ENCODE data around the gene FAM216A.
"Not testable (repeated sequence)": the region's sequence is repeated elsewhere in the genome, so short reads cannot be mapped to it uniquely, and the experiment has no call there.

The FAM216A gene

GRCh38 chr12:110458756-110459155, 9.9 kb upstream of the FAM216A start:
- H3K9me3 ChIP-seq (ENCODE audit: insufficient read depth, low read depth, low read length) = no peaks in the 10 kb centered on the region
- H3K27me3 ChIP-seq (ENCODE audit: insufficient read depth, low read length, poor library complexity, severe bottlenecking) = no peaks in the 10 kb centered on the region
- TF ChIP-seq CTCF (conservative IDR thresholded peaks at IDR 0.05; ENCODE audit: low read length) (no peak), EZH2phosphoT487 (IDR thresholded peaks at IDR 0.05; ENCODE audit: borderline replicate concordance) (no peak)
- H2AFZ ChIP-seq (ENCODE audit: low read length) = no peak overlapping the region
- no peaks in the 10 kb centered on the region for H3K4me1 ChIP-seq (ENCODE audit: insufficient read depth, low read length, poor library complexity, severe bottlenecking)
- H3K4me3 ChIP-seq (ENCODE audit: low read length, poor library complexity, severe bottlenecking) = no peak overlapping the region
- no peaks in the 10 kb centered on the region for H3K9me2 ChIP-seq (replicated peaks; ENCODE audit: low read depth, low read length)
- peaks cover 16% of the 10 kb centered on the region; the same call in 1 of the 2 replicates for H3K79me2 ChIP-seq (ENCODE audit: insufficient read depth, low read length)
- no peaks in the 10 kb centered on the region for H3F3A ChIP-seq (ENCODE audit: low read depth)
- peaks cover 52% of the 10 kb centered on the region; the same call in 1 of the 2 replicates for H3K36me3 ChIP-seq (ENCODE audit: insufficient read depth, low read length)
- no peaks in the 10 kb centered on the region for H4K20me1 ChIP-seq (ENCODE audit: insufficient read depth, low read length, poor library complexity, severe bottlenecking)
- H3K9ac ChIP-seq (ENCODE audit: low read depth, low read length, poor library complexity, severe bottlenecking) = no peak overlapping the region
- H3K4me2 ChIP-seq (ENCODE audit: low read depth, low read length, poor library complexity, severe bottlenecking) = no peak overlapping the region

GRCh38 chr12:110461189-110461588, 7.5 kb upstream of the FAM216A start:
- not testable (repeated sequence) for H2AFZ ChIP-seq (ENCODE audit: low read length); H3K4me1 ChIP-seq (ENCODE audit: insufficient read depth, low read length, poor library complexity, severe bottlenecking); H3K9me2 ChIP-seq (replicated peaks; ENCODE audit: low read depth, low read length); H3K4me2 ChIP-seq (ENCODE audit: low read depth, low read length, poor library complexity, severe bottlenecking); H3K27me3 ChIP-seq (ENCODE audit: insufficient read depth, low read length, poor library complexity, severe bottlenecking); H4K20me1 ChIP-seq (ENCODE audit: insufficient read depth, low read length, poor library complexity, severe bottlenecking); H3F3A ChIP-seq (ENCODE audit: low read depth); H3K9me3 ChIP-seq (ENCODE audit: insufficient read depth, low read depth, low read length); H3K4me3 ChIP-seq (ENCODE audit: low read length, poor library complexity, severe bottlenecking)
- peaks cover 34% of the 10 kb centered on the region; the same call in 1 of the 2 replicates for H3K36me3 ChIP-seq (ENCODE audit: insufficient read depth, low read length)
- H3K9ac ChIP-seq (ENCODE audit: low read depth, low read length, poor library complexity, severe bottlenecking) = peak overlapping the region; percentile 20
- peaks cover 28% of the 10 kb centered on the region; the same call in 1 of the 2 replicates for H3K79me2 ChIP-seq (ENCODE audit: insufficient read depth, low read length)

- H4K20me1 ChIP-seq (ENCODE audit: insufficient read depth, low read length, poor library complexity, severe bottlenecking) = peaks cover 11% of the 10 kb centered on the region
- no peaks in the 10 kb centered on the region for H3K27me3 ChIP-seq (ENCODE audit: insufficient read depth, low read length, poor library complexity, severe bottlenecking)
- H3K4me3 ChIP-seq (ENCODE audit: low read length, poor library complexity, severe bottlenecking) = no peak overlapping the region
- no peak overlapping the region for H2AFZ ChIP-seq (ENCODE audit: low read length)
- H3K4me2 ChIP-seq (ENCODE audit: low read depth, low read length, poor library complexity, severe bottlenecking) = no peak overlapping the region
- H3K36me3 ChIP-seq (ENCODE audit: insufficient read depth, low read length) = peaks cover 13% of the 10 kb centered on the region; the same call in 1 of the 2 replicates
- H3K9ac ChIP-seq (ENCODE audit: low read depth, low read length, poor library complexity, severe bottlenecking) = no peak overlapping the region
- peaks cover 54% of the 10 kb centered on the region for H3K79me2 ChIP-seq (ENCODE audit: insufficient read depth, low read length)
- no peaks in the 10 kb centered on the region for H3K9me3 ChIP-seq (ENCODE audit: insufficient read depth, low read depth, low read length)
- no peaks in the 10 kb centered on the region for H3K9me2 ChIP-seq (replicated peaks; ENCODE audit: low read depth, low read length)
- H3K4me1 ChIP-seq (ENCODE audit: insufficient read depth, low read length, poor library complexity, severe bottlenecking) = peaks cover 17% of the 10 kb centered on the region
- TF ChIP-seq CTCF (conservative IDR thresholded peaks at IDR 0.05; ENCODE audit: low read length) = no peak
- TF ChIP-seq EZH2phosphoT487 (IDR thresholded peaks at IDR 0.05; ENCODE audit: borderline replicate concordance) = no peak
- H3F3A ChIP-seq (ENCODE audit: low read depth) = no peaks in the 10 kb centered on the region
Measured at GRCh38 chr12:110465024-110465423, 3.6 kb upstream of the FAM216A start.

- not testable (repeated sequence) for H3K9me2 ChIP-seq (replicated peaks; ENCODE audit: low read depth, low read length); H3K36me3 ChIP-seq (ENCODE audit: insufficient read depth, low read length); H3F3A ChIP-seq (ENCODE audit: low read depth); H3K4me3 ChIP-seq (ENCODE audit: low read length, poor library complexity, severe bottlenecking); H3K9me3 ChIP-seq (ENCODE audit: insufficient read depth, low read depth, low read length); H2AFZ ChIP-seq (ENCODE audit: low read length); H3K27me3 ChIP-seq (ENCODE audit: insufficient read depth, low read length, poor library complexity, severe bottlenecking)
- peak overlapping the region; percentile 96 for H3K9ac ChIP-seq (ENCODE audit: low read depth, low read length, poor library complexity, severe bottlenecking)
- H3K79me2 ChIP-seq (ENCODE audit: insufficient read depth, low read length) = peaks cover 57% of the 10 kb centered on the region
- peaks cover 11% of the 10 kb centered on the region for H4K20me1 ChIP-seq (ENCODE audit: insufficient read depth, low read length, poor library complexity, severe bottlenecking)
- peaks cover 23% of the 10 kb centered on the region for H3K4me1 ChIP-seq (ENCODE audit: insufficient read depth, low read length, poor library complexity, severe bottlenecking)
- peak overlapping the region; percentile 99 for H3K4me2 ChIP-seq (ENCODE audit: low read depth, low read length, poor library complexity, severe bottlenecking)
Measured at GRCh38 chr12:110465765-110466164, 2.9 kb upstream of the FAM216A start.
